Measurements from ENCODE around the gene MTMR4. TPM values are rescaled to one million over a fixed set of nuclear protein-coding genes. Genes with fewer than 3 reads are reported as not detected.

Gene MTMR4
- total RNA-seq, 1 experiment from 2014 or later, result 79.4 TPM

- no peak for DNase-seq (ENCODE audit: low spot score)
- Histone ChIP-seq H3K4me3 (ENCODE audit: low read depth, low read length, poor library complexity, severe bottlenecking) (no peak overlapping the region), H3K27me3 (replicated peaks; ENCODE audit: insufficient read depth, low read depth, low read length, poor library complexity) (peaks cover 23% of the 10 kb centered on the region), H3K4me1 (ENCODE audit: insufficient read depth, low read length, poor library complexity, severe bottlenecking) (no peaks in the 10 kb centered on the region), H3K9me3 (ENCODE audit: low read depth, low read length, poor library complexity, severe bottlenecking) (no peaks in the 10 kb centered on the region), H3K27ac (ENCODE audit: low read depth, low read length, poor library complexity, severe bottlenecking) (no peak overlapping the region), H3K36me3 (ENCODE audit: insufficient read depth, low read length, poor library complexity, severe bottlenecking) (no peaks in the 10 kb centered on the region)
- TF ChIP-seq CTCF (conservative IDR thresholded peaks at IDR 0.05; ENCODE audit: low read depth, low read length), result no peak
- TF ChIP-seq EZH2 (IDR thresholded peaks at IDR 0.05; ENCODE audit: borderline replicate concordance, low read depth, low read length, poor library complexity, severe bottlenecking), result no peak
- intact Hi-C loops (cut with micrococcal nuclease; ENCODE audit: unreplicated experiment), result no loop called here
- POLR2A ChIA-PET (ENCODE audit: low non-redundant PET), result interaction anchor here (0.7 kb wide), 1 partner anchor 123 kb away, joined by 8 read pairs; no protein-coding TSS in a partner anchor
- no TSS peak for BruUV-seq (replicated peaks)
- CTCF ChIA-PET, result interaction anchor here (0.6 kb wide), 1 partner anchor 164 kb away, joined by 5 read pairs; no protein-coding TSS in a partner anchor
These were observed 45.5 kb downstream of the MTMR4 start for GRCh38 chr17:58468944-58469343.

- Histone ChIP-seq H3K27me3 (replicated peaks; ENCODE audit: insufficient read depth, low read depth, low read length, poor library complexity) (no peaks in the 10 kb centered on the region), H3K4me3 (ENCODE audit: low read depth, low read length, poor library complexity, severe bottlenecking) (no peak overlapping the region), H3K9me3 (ENCODE audit: low read depth, low read length, poor library complexity, severe bottlenecking) (no peaks in the 10 kb centered on the region), H3K4me1 (ENCODE audit: insufficient read depth, low read length, poor library complexity, severe bottlenecking) (no peaks in the 10 kb centered on the region), H3K27ac (ENCODE audit: low read depth, low read length, poor library complexity, severe bottlenecking) (no peak overlapping the region), H3K36me3 (ENCODE audit: insufficient read depth, low read length, poor library complexity, severe bottlenecking) (no peaks in the 10 kb centered on the region)
- no TSS peak for BruUV-seq (replicated peaks)
- intact Hi-C loops (cut with micrococcal nuclease; ENCODE audit: unreplicated experiment), result no loop called here
- ChIA-PET CTCF (no interaction called here), POLR2A (ENCODE audit: low non-redundant PET) (no interaction called here)
- no peak for DNase-seq (ENCODE audit: low spot score)
- no peak for TF ChIP-seq EZH2 (IDR thresholded peaks at IDR 0.05; ENCODE audit: borderline replicate concordance, low read depth, low read length, poor library complexity, severe bottlenecking)
- TF ChIP-seq CTCF (conservative IDR thresholded peaks at IDR 0.05; ENCODE audit: low read depth, low read length), result no peak
These were observed 58.9 kb downstream of the MTMR4 start for GRCh38 chr17:58455491-58455890.

GRCh38 chr17:58452738-58453137 lies 61.7 kb downstream of the MTMR4 start:
- TF ChIP-seq CTCF (conservative IDR thresholded peaks at IDR 0.05; ENCODE audit: low read depth, low read length) (no peak), EZH2 (IDR thresholded peaks at IDR 0.05; ENCODE audit: borderline replicate concordance, low read depth, low read length, poor library complexity, severe bottlenecking) (no peak)
- no peak for DNase-seq (ENCODE audit: low spot score)
- BruUV-seq (replicated peaks), result no TSS peak
- H3K36me3 ChIP-seq (ENCODE audit: insufficient read depth, low read length, poor library complexity, severe bottlenecking), result no peaks in the 10 kb centered on the region
- no peak overlapping the region for H3K27ac ChIP-seq (ENCODE audit: low read depth, low read length, poor library complexity, severe bottlenecking)
- no peaks in the 10 kb centered on the region for H3K4me1 ChIP-seq (ENCODE audit: insufficient read depth, low read length, poor library complexity, severe bottlenecking)
- POLR2A ChIA-PET (ENCODE audit: low non-redundant PET), result no interaction called here
- intact Hi-C loops (cut with micrococcal nuclease; ENCODE audit: unreplicated experiment), result no loop called here
- no peaks in the 10 kb centered on the region for H3K9me3 ChIP-seq (ENCODE audit: low read depth, low read length, poor library complexity, severe bottlenecking)
- CTCF ChIA-PET, result no interaction called here
- no peaks in the 10 kb centered on the region for H3K27me3 ChIP-seq (replicated peaks; ENCODE audit: insufficient read depth, low read depth, low read length, poor library complexity)
- H3K4me3 ChIP-seq (ENCODE audit: low read depth, low read length, poor library complexity, severe bottlenecking), result no peak overlapping the region
